Fibroblast of skin of left quadriceps (primary cell): ENCODE data around the gene TSHR.
"Not testable (repeated sequence)": the region's sequence is repeated elsewhere in the genome, so short reads cannot be mapped to it uniquely, and the experiment has no call there.

Experiments used
- DNase-seq, 2 experiments: peaks; one replicate each; pipeline ENCODE4 v3.0.0-alpha.2; 2013; ENCODE audit warnings: low read depth in 2 of 2

TSHR gene

DNA sequence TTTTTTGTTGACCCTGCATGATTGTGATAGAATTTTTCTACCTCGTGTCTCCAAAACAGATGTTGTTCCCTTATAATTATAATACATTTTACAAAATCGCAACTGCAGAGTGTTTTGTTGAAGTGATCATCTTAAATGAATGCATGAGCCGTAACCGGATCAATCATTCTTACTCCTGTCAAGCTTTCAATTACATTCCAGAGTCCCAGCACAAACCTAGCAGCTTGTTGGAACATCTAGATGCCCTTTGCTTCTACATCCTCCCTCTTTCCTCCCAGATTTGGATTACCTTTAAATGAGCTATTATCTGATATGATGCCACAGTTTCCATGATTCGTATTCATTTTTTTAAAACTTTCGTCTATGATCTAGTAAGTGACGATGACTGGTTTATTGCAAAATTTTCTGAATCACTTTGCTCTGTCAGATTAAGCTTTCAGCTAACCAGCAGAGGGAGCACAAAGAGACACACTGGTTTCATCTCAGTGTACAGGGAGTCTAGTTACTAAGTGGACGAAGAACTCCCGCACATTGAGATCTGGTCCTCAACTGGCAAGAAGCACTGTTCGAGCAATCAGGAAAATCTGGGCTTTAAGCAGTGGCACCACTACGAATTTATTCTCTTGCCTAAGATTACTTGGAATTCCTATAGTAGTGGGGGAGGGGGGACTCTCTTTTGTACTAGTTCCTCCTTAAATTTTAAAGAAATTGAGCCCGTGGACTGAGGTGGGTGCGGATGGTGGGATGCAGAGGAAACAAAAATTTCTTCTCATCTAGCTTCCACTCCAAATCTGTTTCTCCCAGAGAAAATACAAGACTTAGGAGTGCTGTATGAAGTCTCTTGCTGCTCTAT lies 40.9 kb downstream of the TSHR start:
- peak; percentile 42 to 51 for DNase-seq

- no peak for DNase-seq
Measured at GRCh38 chr14:81001447-81001846, 46.0 kb downstream of the TSHR start.

DNA sequence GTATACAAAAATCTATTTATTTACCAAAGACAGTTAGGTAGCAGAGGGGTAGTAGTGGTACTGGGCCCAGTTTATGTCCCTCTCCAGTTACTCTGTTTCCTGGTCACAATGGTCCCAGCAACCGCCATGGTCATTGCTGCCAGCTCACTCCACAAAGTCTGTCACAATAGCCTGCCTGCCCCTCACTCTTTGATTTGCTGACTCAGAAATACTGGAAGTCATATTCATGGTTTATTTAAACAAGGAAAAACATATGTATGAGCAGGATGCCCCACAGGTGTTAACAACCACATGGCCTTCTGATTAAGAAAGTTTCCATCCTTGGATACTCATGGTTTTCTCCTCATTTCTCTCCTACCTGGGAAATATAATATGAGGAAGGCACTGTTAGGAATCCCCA lies 49.2 kb downstream of the TSHR start:
- DNase-seq: no peak

DNA sequence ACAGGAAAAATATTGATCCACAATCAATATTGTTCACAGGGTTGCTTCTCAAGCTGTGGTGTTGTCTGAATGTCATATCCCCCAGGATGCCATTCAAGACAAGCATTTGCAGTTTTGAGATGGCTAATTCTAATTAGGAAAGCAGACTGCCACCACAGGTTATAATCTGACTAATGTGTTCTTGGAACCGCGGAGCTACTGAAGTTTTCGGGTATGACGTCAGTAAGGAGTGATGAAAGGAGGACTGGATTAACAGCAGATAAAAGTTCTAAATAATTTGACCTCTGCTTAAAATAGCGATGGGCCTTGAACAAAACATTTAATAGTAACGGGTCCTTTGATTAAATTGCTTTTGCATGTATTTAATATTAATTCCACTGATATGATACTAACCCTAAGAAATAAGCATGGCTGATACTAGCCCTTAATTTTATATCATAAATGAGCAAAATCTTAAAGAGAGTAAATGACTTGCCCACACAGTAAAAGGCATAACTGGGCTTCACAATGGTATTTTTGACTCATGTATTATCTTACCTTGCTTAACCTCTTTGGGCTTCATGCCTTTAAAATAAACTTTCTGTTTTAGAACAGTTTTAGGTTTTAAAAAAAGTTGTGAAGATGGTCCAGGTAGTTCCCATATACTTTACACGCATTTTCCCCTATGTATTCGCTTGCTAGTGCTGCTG lies 50.3 kb downstream of the TSHR start:
- DNase-seq: no peak

- DNase-seq: no peak
Measured at GRCh38 chr14:81006266-81006665, 50.8 kb downstream of the TSHR start.

DNA sequence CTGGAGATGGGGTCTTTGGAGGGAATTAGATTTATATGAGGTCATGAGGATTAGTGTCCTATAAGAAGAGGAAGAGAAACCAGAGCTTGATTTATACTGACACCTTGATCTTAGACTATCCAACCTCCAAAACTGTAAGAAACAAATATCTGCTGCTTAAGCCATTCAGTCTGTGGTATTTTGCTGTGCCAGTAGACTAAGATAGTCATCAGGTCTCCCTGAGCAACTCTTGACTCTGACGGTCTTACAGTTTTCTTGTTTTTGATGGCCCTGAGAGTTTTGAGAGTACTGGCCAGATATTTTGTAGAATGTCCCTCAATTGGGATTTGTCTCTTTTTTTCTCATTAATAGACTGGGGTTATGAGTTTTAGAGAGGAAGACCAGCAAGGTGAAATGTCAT lies 51.7 kb downstream of the TSHR start:
- DNase-seq: no peak

GRCh38 chr14:81009346-81009745 lies 53.9 kb downstream of the TSHR start:
- no peak for DNase-seq

DNA sequence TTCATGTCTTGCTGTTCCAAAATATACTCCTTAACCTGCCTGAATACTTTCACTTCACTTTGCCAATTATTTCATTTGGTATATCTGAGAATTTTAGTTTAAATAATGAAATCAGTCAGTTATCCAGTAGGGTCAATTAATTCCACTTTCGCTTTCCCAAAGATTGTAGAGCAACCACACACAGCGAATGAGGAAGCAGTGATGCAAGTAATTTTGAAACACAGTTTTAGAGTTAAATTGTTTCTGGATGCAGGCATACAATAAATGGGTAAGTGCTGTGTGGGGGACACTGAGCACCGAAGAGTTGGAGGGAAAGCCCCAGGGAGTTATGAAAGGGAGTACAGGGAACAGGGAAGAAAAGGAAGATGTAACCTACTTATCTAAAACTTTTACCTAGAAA lies 62.8 kb downstream of the TSHR start:
- DNase-seq: no peak

GRCh38 chr14:81018684-81019083 lies 63.3 kb downstream of the TSHR start:
- no peak for DNase-seq

GRCh38 chr14:81019113-81019512 lies 63.7 kb downstream of the TSHR start:
- DNase-seq: not testable (repeated sequence)

DNA sequence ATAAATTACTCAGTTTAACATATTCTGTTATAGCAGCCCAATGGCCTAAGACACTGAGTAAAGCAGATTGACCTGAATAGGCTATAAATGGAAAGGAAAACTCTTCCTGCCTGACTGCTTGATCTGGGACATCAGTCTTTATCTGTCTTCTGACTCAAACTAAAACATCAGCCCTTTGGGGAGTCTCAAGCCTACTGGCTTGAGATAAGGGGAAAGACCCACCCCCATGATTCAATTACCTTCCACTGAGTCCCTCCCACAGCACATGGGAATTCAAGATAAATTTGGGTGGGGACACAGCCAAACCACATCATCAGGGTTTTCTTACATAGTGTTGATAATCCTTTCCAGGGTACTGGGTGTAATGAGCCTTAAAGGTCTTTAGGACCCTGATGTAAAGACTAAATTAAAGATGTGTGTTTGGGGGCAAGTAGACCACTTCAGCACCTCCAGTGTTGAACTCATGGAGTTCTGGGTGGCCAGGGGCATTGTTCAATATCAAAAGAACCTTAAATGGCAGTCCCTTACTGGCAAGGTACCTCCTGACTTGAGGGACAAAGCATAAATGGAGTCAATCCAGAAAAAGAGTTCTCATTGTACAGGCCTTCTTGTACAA lies 67.8 kb downstream of the TSHR start:
- DNase-seq: no peak

- no peak for DNase-seq
Measured at GRCh38 chr14:81028461-81028860, 73.0 kb downstream of the TSHR start.

DNA sequence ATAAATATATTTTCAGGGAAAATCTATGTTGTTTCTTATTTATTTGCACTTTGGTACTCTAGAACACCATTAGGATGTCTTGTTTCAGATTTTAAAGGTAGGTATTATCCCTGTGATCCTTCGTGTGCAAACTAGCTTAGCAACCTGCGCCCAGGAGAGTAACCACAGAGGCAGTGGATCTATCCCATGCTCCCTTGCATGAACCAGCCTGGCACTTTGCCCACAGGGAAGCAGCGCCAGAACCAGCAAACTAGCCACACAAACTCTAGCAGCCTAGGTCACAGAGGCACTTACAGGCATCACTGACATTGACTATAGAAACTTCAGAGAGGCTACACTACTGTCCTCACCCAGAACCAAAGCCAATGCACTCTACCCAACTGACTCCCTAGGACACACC lies 76.1 kb downstream of the TSHR start:
- no peak for DNase-seq

GRCh38 chr14:81033698-81034240 lies 78.3 kb downstream of the TSHR start:
- DNase-seq: no peak

DNA sequence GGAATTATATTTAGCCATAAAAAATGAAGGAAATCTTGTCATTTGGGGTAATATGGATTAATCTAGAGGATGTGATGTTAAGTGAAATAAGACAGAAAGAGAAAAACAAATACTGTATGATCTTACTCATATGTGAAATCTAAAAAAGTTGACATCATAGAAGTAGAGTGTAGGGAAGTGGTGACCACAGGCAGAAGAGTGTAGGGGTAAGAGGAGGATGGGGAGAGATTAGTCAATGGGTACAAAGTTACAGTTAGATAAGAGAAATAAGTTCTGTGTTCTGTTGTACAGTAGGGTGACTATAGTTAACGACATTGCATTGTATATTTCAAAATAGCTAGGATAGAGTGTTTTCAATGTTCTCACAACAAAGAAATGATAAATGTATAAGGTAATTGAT lies 87.0 kb downstream of the TSHR start:
- DNase-seq: no peak

DNA sequence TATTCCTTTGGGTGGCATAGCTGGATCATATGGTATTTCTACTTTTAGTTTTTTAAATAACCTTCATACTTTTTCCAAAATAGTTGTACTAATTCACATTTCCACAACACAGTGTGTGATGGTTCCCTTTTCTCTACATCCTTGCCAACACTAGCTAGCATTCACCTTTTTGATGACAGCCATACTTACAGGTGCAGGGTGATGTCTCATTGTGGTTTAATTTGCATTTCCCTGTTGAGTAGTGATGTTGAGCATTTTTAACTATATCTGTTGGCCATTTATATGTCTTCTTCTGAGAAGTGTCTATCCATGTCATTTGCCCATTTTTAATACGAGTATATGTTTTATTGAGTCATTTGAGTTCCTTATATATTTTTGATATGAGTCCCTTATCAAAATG lies 96.1 kb downstream of the TSHR start:
- no peak for DNase-seq

DNA sequence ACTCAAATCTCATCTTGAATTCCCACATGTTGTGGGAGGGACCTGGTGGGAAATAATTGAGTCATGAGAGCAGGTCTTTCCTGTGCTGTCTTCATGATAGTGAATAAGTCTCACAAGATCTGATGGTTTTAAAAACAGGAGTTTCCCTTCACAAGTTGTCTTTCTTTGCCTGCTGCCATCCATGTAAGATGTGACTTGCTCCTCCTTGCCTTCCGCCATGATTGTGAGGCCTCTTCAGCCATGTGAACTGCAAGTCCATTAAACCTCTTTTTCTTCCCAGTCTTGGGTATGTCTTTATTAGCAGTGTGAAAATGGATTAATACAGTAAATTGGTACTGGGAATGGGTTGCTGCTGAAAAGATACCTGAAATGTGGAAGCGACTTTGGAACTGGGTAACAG lies 98.6 kb downstream of the TSHR start:
- DNase-seq: not testable (repeated sequence)

- DNase-seq: no peak
Measured at GRCh38 chr14:81055971-81056370, 100.5 kb downstream of the TSHR start.

DNA sequence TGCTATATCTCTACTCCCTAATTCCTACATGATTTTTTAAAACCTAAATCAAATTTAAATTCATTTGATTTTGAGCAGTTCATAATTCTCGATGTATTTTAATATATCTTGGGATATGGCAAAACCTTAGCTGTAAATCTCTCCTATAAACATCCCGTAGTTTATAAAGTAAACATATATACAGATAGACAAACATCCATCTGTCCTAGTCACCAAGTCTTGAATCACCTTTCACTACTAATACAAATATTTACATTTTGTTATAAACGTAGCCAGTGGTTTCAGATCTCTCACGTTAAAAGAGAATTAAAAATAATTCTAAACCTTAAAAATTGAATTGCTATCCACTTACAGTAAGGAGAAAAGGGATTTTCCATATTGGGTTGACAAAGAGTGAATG lies 107.0 kb downstream of the TSHR start:
- DNase-seq: no peak

- no peak for DNase-seq
Measured at GRCh38 chr14:81062816-81063215, 107.4 kb downstream of the TSHR start.

GRCh38 chr14:81066672-81067071 lies 111.3 kb downstream of the TSHR start:
- no peak for DNase-seq

- no peak for DNase-seq
Measured at GRCh38 chr14:81067156-81067555, 111.7 kb downstream of the TSHR start.
